ENCODE results near the gene UBA3.

DNA sequence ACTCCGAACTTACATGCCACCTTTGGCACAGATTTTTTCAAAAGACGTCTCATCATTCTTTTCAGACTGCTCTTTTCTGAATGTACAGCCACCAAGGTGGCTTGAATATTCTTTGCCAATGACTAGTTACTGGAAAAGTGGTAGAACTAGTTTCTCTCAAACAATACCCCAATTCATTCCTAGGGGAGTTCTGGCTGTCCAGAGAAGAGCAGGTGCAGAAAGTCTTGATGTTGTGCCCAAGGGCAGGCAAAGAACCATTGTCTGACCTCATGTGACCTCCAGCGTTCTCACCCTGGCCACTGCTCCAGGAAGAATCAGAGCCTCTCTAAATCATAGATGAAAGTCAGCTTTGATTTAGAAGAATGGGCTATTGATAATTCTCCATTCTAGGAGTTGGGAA lies 36.7 kb upstream of the UBA3 start:
- TF ChIP-seq, protein P1, sequence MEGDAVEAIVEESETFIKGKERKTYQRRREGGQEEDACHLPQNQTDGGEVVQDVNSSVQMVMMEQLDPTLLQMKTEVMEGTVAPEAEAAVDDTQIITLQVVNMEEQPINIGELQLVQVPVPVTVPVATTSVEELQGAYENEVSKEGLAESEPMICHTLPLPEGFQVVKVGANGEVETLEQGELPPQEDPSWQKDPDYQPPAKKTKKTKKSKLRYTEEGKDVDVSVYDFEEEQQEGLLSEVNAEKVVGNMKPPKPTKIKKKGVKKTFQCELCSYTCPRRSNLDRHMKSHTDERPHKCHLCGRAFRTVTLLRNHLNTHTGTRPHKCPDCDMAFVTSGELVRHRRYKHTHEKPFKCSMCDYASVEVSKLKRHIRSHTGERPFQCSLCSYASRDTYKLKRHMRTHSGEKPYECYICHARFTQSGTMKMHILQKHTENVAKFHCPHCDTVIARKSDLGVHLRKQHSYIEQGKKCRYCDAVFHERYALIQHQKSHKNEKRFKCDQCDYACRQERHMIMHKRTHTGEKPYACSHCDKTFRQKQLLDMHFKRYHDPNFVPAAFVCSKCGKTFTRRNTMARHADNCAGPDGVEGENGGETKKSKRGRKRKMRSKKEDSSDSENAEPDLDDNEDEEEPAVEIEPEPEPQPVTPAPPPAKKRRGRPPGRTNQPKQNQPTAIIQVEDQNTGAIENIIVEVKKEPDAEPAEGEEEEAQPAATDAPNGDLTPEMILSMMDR (IDR thresholded peaks at IDR 0.05), result no peak
- TF ChIP-seq POLR2AphosphoS5 (IDR thresholded peaks at IDR 0.05; ENCODE audit: low read depth, low read length), result no peak
- TF ChIP-seq, protein P2, sequence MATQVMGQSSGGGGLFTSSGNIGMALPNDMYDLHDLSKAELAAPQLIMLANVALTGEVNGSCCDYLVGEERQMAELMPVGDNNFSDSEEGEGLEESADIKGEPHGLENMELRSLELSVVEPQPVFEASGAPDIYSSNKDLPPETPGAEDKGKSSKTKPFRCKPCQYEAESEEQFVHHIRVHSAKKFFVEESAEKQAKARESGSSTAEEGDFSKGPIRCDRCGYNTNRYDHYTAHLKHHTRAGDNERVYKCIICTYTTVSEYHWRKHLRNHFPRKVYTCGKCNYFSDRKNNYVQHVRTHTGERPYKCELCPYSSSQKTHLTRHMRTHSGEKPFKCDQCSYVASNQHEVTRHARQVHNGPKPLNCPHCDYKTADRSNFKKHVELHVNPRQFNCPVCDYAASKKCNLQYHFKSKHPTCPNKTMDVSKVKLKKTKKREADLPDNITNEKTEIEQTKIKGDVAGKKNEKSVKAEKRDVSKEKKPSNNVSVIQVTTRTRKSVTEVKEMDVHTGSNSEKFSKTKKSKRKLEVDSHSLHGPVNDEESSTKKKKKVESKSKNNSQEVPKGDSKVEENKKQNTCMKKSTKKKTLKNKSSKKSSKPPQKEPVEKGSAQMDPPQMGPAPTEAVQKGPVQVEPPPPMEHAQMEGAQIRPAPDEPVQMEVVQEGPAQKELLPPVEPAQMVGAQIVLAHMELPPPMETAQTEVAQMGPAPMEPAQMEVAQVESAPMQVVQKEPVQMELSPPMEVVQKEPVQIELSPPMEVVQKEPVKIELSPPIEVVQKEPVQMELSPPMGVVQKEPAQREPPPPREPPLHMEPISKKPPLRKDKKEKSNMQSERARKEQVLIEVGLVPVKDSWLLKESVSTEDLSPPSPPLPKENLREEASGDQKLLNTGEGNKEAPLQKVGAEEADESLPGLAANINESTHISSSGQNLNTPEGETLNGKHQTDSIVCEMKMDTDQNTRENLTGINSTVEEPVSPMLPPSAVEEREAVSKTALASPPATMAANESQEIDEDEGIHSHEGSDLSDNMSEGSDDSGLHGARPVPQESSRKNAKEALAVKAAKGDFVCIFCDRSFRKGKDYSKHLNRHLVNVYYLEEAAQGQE (IDR thresholded peaks at IDR 0.05; ENCODE audit: insufficient read depth in 1 of 2, low read depth in 2 of 2, low read length in 1 of 2), result no peak
